ACHN (cell line): ENCODE results near the gene ZSCAN10.

Experiments
- DNase-seq: peaks from one replicate; pipeline ENCODE4 v3.0.0-alpha.2; 2015
- in situ Hi-C: cut with HindIII; loops from 2 replicates; pipeline ENCODE4 v1.10.0; 2017; ENCODE audit warnings: low sequenced_read_pairs, low pct_ligation_motif_present, low pct_unique_long_range_greater_than_20kb

The ZSCAN10 gene

GRCh38 chr16:3115003-3115402 lies 15.9 kb upstream of the ZSCAN10 start:
- no peak for DNase-seq
- in situ Hi-C loops: no loop called here

GRCh38 chr16:3113765-3114479 lies 14.8 kb upstream of the ZSCAN10 start:
- in situ Hi-C loops: no loop called here
- no peak for DNase-seq

GRCh38 chr16:3112881-3113574 lies 13.9 kb upstream of the ZSCAN10 start:
- no peak for DNase-seq
- in situ Hi-C loops: no loop called here

- in situ Hi-C loops: no loop called here
- peak; percentile 88 for DNase-seq
Measured at GRCh38 chr16:3112058-3112880, 13.2 kb upstream of the ZSCAN10 start, which contains the start of gene ZNF205. Gene ZNF205, plus strand, starts transcription at chr16:3112586. Its CDS starts 845 bp downstream, at chr16:3113431.

GRCh38 chr16:3106205-3106928 lies 7.3 kb upstream of the ZSCAN10 start:
- DNase-seq: peak; percentile 93
- in situ Hi-C loops: no loop called here

GRCh38 chr16:3101841-3102470 lies 2.9 kb upstream of the ZSCAN10 start:
- DNase-seq: no peak
- in situ Hi-C loops: no loop called here

- peak; percentile 62 for DNase-seq
- in situ Hi-C loops: no loop called here
Measured at GRCh38 chr16:3101018-3101840, 2.1 kb upstream of the ZSCAN10 start.

GRCh38 chr16:3099732-3100499 lies 822 bp upstream of the ZSCAN10 start:
- in situ Hi-C loops: no loop called here
- peak; percentile 94 for DNase-seq

- DNase-seq: no peak
- in situ Hi-C loops: no loop called here
Measured at GRCh38 chr16:3099395-3099731, 269 bp upstream of the ZSCAN10 start.

GRCh38 chr16:3097266-3097665 lies 1.8 kb downstream of the ZSCAN10 start:
- DNase-seq: no peak
- in situ Hi-C loops: no loop called here

- in situ Hi-C loops: no loop called here
- no peak for DNase-seq
Measured at GRCh38 chr16:3096362-3096761, 2.7 kb downstream of the ZSCAN10 start.

- in situ Hi-C loops: no loop called here
- DNase-seq: peak; percentile 58
Measured at GRCh38 chr16:3095869-3096268, 3.2 kb downstream of the ZSCAN10 start.

GRCh38 chr16:3094289-3095027 lies 4.6 kb downstream of the ZSCAN10 start:
- peak; percentile 71 for DNase-seq
- in situ Hi-C loops: no loop called here

- in situ Hi-C loops: no loop called here
- no peak for DNase-seq
Measured at GRCh38 chr16:3092501-3092941, 6.6 kb downstream of the ZSCAN10 start.

GRCh38 chr16:3091551-3091950 lies 7.5 kb downstream of the ZSCAN10 start:
- in situ Hi-C loops: no loop called here
- DNase-seq: no peak
